ENCODE results near the gene GAS2. TPM values are rescaled to one million over a fixed set of nuclear protein-coding genes. Genes with fewer than 3 reads are reported as not detected.
A peak's percentile ranks its signal among the peaks of the same experiment; 100 is the strongest.

GAS2 gene
- total and polyA plus RNA-seq, 9 of the 15 experiments (the other 6 are each of a cell fraction or from before 2014, with no cell fraction given) = 0.77 to 1.9 (median 1.1) TPM

DNA sequence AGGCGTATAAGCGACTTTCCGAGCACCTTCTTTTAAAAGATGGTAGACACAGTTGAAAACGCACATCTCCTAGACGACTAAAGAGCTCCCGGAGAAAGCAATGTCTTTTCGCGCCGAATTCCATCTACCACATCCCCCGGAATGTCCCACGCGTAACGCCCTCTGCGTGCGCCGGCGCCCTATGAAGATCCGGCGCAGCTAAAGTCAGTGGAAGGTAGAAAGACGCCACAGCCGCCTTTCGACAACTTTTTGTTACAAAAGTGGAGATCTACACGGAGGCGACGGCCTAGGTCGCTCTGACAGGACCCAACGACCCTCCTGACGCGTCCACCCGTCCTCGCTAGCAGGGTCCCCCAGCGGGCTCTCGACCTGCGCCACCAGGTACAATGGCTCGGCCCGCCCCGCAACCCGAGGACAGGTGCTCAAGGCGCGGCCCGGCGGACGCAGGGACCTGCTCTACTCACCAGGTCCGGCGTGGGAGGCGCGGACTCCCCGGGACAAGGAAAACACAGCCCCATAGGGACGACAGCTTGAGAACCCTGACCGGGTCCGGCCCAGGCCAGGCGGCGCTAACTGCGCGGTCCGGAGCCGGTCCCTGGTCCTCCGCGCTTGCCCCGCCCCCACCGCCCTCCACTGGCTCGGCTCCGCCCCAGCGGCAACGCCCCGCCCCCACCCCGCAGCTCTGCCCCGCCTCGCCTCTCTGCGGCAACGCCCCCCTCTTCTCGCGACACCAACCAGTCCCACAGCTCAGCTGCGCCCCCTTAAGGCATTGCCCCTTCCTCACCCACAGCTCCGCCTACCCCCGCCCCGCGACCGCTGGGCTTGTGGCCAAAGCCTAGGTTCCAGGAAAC, 163.0 kb downstream of the GAS2 start, which contains the start of gene SVIP:
Gene SVIP (minus strand): TSS at position 571 of the 851 bp plus-strand sequence. CDS start 53 bp downstream, at position 518.
- peaks cover 21% of the 10 kb centered on the region for H3K79me2 ChIP-seq (ENCODE audit: control insufficient read depth, insufficient read depth, low read length)
- H3K4me3 ChIP-seq = peak within 1 kb of the TSS; percentile 80
- ATAC-seq (peak; percentile 96), DNase-seq (ENCODE audit: extremely low read depth in 1 of 4, low spot score in 3 of 4) (peak; percentile 92 to 96 (median 96)), FAIRE-seq (peak; percentile 75)
- peak within 1 kb of the TSS; percentile 85 for H3K27ac ChIP-seq (ENCODE audit: extremely low read depth, low read depth, low read length)
- H3K9me3 ChIP-seq (replicated peaks; ENCODE audit: control insufficient read depth, insufficient read depth, low read depth, low read length) = no peaks in the 10 kb centered on the region
- no peaks in the 10 kb centered on the region for H4K20me1 ChIP-seq (replicated peaks; ENCODE audit: control insufficient read depth, insufficient read depth, low read length)
- CTCF ChIA-PET (ENCODE audit: low intra/inter-chr PET ratio) = no interaction called here
- POLR2A ChIA-PET = interaction anchor here (0.6 to 1.6 kb wide), 10 partner anchors 9 to 640 kb away, joined by 3 to 7 read pairs (median 3); no protein-coding TSS in a partner anchor
- H3K36me3 ChIP-seq (ENCODE audit: control insufficient read depth, insufficient read depth, low read length) = peaks cover 21% of the 10 kb centered on the region
- intact Hi-C loops (cut with micrococcal nuclease) = loop anchor here (2.0 to 5.0 kb wide), 2 partner anchors 37 to 207 kb away; no protein-coding TSS in a partner anchor
- BruUV-seq (replicated peaks) = no TSS peak
- no peaks in the 10 kb centered on the region for H3K9me1 ChIP-seq (ENCODE audit: control insufficient read depth, insufficient read depth, low read length)
- H3K4me1 ChIP-seq (replicated peaks in 1 of 2; ENCODE audit: control insufficient read depth in 2 of 2, insufficient read depth in 2 of 2, low read length in 2 of 2) = peaks cover 0 to 7% of the 10 kb centered on the region in 2 experiments; a peak in 2 of 5 replicates
- H3K9ac ChIP-seq (ENCODE audit: insufficient read depth in 1 of 2, low read depth in 2 of 2, low read length in 2 of 2) = peak within 1 kb of the TSS; percentile 81 to 98
- no peaks in the 10 kb centered on the region for H3K27me3 ChIP-seq (ENCODE audit: control insufficient read depth in 2 of 2, insufficient read depth in 2 of 2, low read length in 2 of 2)
- in situ Hi-C loops (cut with MboI) = no loop called here
- peak within 1 kb of the TSS; percentile 92 for H2AFZ ChIP-seq (ENCODE audit: low read depth, low read length)
- peak within 1 kb of the TSS; percentile 89 for H3K4me2 ChIP-seq (ENCODE audit: insufficient read depth, low read length)
- WGBS (ENCODE audit: insufficient coverage, low coverage, missing lambda C conversion rate) = under 1% methylated on average over 42 of the region's 79 CpGs
- TF ChIP-seq EP400 (IDR thresholded peaks at IDR 0.05) (peak; percentile 72), HSF4 (CRISPR knock-in tag; IDR thresholded peaks at IDR 0.05; ENCODE audit: borderline replicate concordance) (no peak), VEZF1 (CRISPR knock-in tag; IDR thresholded peaks at IDR 0.05) (peak; percentile 91), ZBTB8A (IDR thresholded peaks at IDR 0.05; ENCODE audit: partially characterized antibody) (no peak), XRCC4 (IDR thresholded peaks at IDR 0.05; ENCODE audit: extremely low read depth, insufficient read depth, insufficient read length) (no peak), EWSR1 (IDR thresholded peaks at IDR 0.05; ENCODE audit: borderline replicate concordance, low read depth, partially characterized antibody) (no peak), ZNF707 (CRISPR knock-in tag; conservative IDR thresholded peaks at IDR 0.05) (no peak), ELF1 (tag; IDR thresholded peaks at IDR 0.05) (no peak), AFF1 (IDR thresholded peaks at IDR 0.05; ENCODE audit: low read depth in 1 of 2, partially characterized antibody in 2 of 2) (no peak), RCOR1 (IDR thresholded peaks at IDR 0.05; ENCODE audit: borderline replicate concordance in 1 of 2, low read depth in 2 of 2, low read length in 2 of 2) (peak; percentile 24 to 66; a peak in 1 of 4 replicates), FUS (optimal IDR thresholded peaks at IDR 0.05; ENCODE audit: low read depth, low read length) (no peak), ETV5 (CRISPR knock-in tag; IDR thresholded peaks at IDR 0.05; ENCODE audit: low read depth) (no peak; the same call in 1 of the 2 replicates), CREB5 (CRISPR knock-in tag; IDR thresholded peaks at IDR 0.05) (no peak)

Data from K562 (cell line).